ENCODE measurements around the gene COL23A1.

COL23A1 gene

DNA sequence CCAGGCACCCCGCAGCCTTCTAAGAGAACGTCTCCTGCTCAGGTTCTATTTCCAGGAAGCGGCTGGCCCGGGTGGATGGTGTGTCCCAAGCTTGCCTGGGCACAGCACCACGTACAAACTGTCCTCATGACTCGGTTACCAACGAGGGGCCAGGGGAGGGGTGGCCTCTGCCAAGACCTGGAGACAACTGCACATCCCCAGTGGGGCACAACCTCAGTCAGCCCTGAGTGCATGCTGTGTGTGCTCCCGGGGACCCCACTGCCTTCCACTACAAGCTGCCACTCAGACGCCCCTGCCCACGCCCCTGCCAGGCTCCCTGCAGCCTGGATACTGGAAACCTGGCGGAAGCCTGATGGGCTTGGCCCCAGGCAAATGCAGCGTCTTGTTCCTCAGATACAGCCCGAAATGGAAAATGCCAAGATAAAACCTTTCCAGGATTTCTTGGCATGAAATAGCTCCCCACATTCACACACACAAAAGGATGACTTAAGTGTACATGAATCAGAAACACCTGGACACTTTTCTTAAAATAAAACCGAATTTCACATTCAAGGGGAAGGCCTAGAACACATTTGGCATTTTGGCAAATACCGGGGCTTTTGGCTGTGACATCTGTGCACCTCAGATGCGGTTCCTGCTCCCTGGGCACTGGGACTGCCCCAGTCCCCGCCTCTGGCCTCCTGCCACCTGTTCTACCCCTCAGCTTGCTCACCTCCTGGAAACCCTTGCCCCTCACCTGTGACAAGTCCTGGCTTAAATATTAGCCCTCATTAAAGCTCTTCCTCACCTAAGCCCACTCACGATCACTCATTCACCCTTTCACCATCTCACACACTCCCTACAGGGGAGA, 62.5 kb downstream of the COL23A1 start:
- TF ChIP-seq EZH2 (IDR thresholded peaks at IDR 0.05) (no peak), POLR2AphosphoS5 (IDR thresholded peaks at IDR 0.05; ENCODE audit: borderline replicate concordance, low read depth, low read length) (no peak), FOXP2 (optimal IDR thresholded peaks at IDR 0.05; ENCODE audit: control extremely low read depth, extremely low read length, insufficient read depth) (no peak)
- Histone ChIP-seq H3K9me3 (ENCODE audit: low read depth, low read length) (no peaks in the 10 kb centered on the region), H3K27ac (no peak overlapping the region), H3K9ac (ENCODE audit: insufficient read length) (no peak overlapping the region), H3K36me3 (ENCODE audit: insufficient read depth, low read length) (no peaks in the 10 kb centered on the region), H3K4me3 (no peak overlapping the region)
- DNase-seq (ENCODE audit: low read depth, low spot score): no peak

DNA sequence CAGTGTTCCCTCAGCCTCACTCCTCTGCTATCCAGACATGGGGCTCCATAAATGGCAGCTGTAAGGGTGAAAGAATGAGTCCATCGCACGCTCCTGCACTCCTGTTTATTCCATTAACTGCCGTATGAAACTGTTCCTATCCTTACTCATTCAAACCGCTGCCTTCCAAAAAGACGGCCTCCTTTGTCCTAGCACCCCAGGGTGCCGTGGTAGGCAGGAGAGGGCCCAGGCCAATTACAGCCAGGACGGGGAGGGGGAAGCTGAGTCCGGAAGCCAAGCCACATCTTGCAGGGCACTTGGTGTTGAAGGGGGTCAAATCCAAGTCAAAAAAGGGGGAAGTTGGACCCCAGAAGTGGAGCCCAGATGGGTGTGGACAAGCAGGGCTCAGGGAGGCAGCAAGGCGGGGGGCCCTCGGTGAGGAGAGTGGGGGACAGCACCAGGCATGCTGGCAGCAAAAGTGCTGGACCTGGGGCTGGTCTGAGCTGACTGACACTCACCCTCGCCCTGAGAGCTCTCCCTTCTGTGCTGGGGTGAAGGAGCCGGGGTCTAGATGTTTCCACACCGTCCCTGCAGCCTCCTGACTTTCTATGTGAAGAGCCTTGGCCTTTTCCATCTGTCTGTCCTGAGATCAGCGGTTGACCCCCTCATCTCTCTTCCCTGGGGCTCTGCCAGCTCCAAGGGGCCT, 63.3 kb downstream of the COL23A1 start:
- TF ChIP-seq POLR2AphosphoS5 (IDR thresholded peaks at IDR 0.05; ENCODE audit: borderline replicate concordance, low read depth, low read length): no peak
- no peak overlapping the region for H3K4me3 ChIP-seq
- no peaks in the 10 kb centered on the region for H3K9me3 ChIP-seq (ENCODE audit: low read depth, low read length)
- H3K9ac ChIP-seq (ENCODE audit: insufficient read length): no peak overlapping the region
- H3K36me3 ChIP-seq (ENCODE audit: insufficient read depth, low read length): no peaks in the 10 kb centered on the region
- H3K27ac ChIP-seq: no peak overlapping the region
- no peak for DNase-seq (ENCODE audit: low read depth, low spot score)

DNA sequence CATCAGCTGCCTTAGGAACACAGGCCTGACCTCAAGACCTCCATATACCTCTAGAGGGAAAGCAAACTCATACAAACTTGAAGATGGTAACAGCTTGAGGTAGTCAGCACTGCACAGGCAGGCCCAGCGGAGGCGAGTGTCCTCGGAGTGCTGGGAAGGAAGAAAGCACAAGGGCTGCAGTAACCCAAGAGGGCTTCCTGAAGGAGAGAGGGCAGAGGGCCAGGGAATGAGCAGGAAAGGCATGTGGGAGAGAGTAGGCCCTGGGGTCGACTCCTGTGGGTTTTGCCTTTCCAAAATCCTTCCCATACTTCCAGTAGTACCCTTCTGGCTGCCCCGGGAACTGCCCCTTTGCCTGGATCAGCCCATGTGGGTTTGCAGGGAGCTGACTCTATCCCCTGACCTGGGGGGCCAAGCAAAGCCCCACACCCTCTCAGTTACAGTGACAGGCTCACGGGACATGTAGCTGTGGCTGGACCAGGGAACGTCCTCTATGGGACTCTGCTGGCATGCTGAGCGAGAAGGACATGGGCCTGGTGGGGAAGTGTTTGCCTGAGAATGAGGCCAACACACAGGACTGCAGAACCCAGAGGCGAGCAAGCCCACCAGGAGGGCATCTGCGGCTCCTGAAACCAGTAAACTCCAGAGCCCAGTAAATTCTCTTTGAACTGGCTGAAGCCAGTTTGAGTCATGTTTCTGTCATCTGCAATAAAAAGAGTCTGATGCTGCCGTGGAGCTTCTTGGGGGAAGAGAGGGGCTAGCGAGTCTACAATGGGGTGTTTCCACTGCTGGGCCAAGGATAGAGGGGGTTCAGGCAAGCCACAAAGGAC, 64.1 kb downstream of the COL23A1 start:
- no peak overlapping the region for H3K4me3 ChIP-seq
- TF ChIP-seq EZH2 (IDR thresholded peaks at IDR 0.05) (no peak), POLR2AphosphoS5 (IDR thresholded peaks at IDR 0.05; ENCODE audit: borderline replicate concordance, low read depth, low read length) (no peak), FOXP2 (optimal IDR thresholded peaks at IDR 0.05; ENCODE audit: control extremely low read depth, extremely low read length, insufficient read depth) (no peak)
- no peak for DNase-seq (ENCODE audit: low read depth, low spot score)
- H3K27ac ChIP-seq: no peak overlapping the region
- H3K9me3 ChIP-seq (ENCODE audit: low read depth, low read length): no peaks in the 10 kb centered on the region
- H3K36me3 ChIP-seq (ENCODE audit: insufficient read depth, low read length): no peaks in the 10 kb centered on the region
- H3K9ac ChIP-seq (ENCODE audit: insufficient read length): no peak overlapping the region

DNA sequence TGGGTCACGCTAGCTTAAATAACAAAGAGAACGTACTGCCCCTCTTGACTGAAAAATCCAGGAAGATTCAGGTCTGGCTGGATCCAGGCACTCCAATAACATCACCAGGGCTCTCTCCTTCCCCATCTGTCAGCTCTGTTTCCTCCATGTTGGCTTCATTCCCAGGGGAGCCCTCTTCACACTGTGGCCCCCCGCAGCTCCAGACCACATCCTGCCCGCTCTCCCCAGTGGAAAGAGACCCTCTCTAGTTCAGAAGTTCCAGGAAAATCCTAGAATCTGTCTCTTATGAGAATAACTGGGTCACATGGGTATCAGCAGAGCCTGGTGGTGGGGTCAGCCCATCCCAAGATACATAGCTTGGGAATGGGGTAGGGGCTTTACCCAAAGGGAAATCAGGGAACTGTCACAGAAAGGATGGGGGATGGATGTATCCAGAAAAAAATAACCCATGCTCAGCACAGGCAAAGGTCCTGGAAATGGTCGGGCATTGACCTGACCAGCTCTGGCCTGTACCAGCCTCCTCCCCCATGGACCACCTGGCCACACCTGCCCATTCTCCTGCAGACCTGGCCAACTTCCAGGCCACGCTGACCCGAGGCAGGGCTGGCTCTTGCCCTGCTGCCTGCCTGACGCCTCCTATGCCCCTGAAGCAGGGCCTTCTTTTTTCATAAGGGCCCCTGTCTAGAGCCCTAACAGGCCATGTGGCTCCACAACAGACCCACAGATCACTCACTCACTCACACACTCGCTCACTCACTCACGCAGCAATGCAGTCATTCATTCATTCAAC, 65.9 kb downstream of the COL23A1 start:
- no peak overlapping the region for H3K9ac ChIP-seq (ENCODE audit: insufficient read length)
- no peaks in the 10 kb centered on the region for H3K9me3 ChIP-seq (ENCODE audit: low read depth, low read length)
- H3K27ac ChIP-seq: no peak overlapping the region
- DNase-seq (ENCODE audit: low read depth, low spot score): no peak
- H3K4me3 ChIP-seq: no peak overlapping the region
- no peaks in the 10 kb centered on the region for H3K36me3 ChIP-seq (ENCODE audit: insufficient read depth, low read length)
- TF ChIP-seq POLR2AphosphoS5 (IDR thresholded peaks at IDR 0.05; ENCODE audit: borderline replicate concordance, low read depth, low read length): no peak
- TF ChIP-seq FOXP2 (optimal IDR thresholded peaks at IDR 0.05; ENCODE audit: control extremely low read depth, extremely low read length, insufficient read depth): no peak
- no peak for TF ChIP-seq EZH2 (IDR thresholded peaks at IDR 0.05)

DNA sequence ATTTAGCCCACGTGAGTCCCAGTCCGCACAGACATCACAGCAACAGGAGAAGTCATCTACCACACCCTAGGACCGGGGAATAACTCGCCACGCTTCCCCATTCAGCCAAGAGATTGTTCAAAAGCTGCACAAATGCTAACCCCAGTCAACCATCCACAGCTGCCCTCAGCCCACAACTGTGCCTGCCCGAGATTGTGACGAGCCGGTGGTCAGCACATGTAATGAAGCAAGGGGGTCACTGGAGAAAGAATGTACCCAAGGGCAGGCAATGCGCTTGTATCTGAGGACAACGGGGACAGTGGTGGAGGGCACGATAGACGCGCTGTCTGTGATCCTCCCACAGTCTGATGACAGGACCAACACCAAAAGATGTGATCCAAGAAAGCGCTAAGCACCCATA, 67.8 kb downstream of the COL23A1 start:
- H3K9me3 ChIP-seq (ENCODE audit: low read depth, low read length): no peaks in the 10 kb centered on the region
- H3K36me3 ChIP-seq (ENCODE audit: insufficient read depth, low read length): no peaks in the 10 kb centered on the region
- H3K27ac ChIP-seq: no peak overlapping the region
- H3K4me3 ChIP-seq: no peak overlapping the region
- no peak for DNase-seq (ENCODE audit: low read depth, low spot score)
- H3K9ac ChIP-seq (ENCODE audit: insufficient read length): no peak overlapping the region
- TF ChIP-seq POLR2AphosphoS5 (IDR thresholded peaks at IDR 0.05; ENCODE audit: borderline replicate concordance, low read depth, low read length) (no peak), FOXP2 (optimal IDR thresholded peaks at IDR 0.05; ENCODE audit: control extremely low read depth, extremely low read length, insufficient read depth) (no peak), EZH2 (IDR thresholded peaks at IDR 0.05) (no peak)

- Histone ChIP-seq H3K27ac (no peak overlapping the region), H3K36me3 (ENCODE audit: insufficient read depth, low read length) (no peaks in the 10 kb centered on the region), H3K9me3 (ENCODE audit: low read depth, low read length) (no peaks in the 10 kb centered on the region), H3K4me3 (no peak overlapping the region), H3K9ac (ENCODE audit: insufficient read length) (no peak overlapping the region)
- no peak for DNase-seq (ENCODE audit: low read depth, low spot score)
- TF ChIP-seq EZH2 (IDR thresholded peaks at IDR 0.05) (no peak), POLR2AphosphoS5 (IDR thresholded peaks at IDR 0.05; ENCODE audit: borderline replicate concordance, low read depth, low read length) (no peak)
These were observed 69.3 kb downstream of the COL23A1 start for GRCh38 chr5:178520851-178521250.

- TF ChIP-seq POLR2AphosphoS5 (IDR thresholded peaks at IDR 0.05; ENCODE audit: borderline replicate concordance, low read depth, low read length) (no peak), EZH2 (IDR thresholded peaks at IDR 0.05) (no peak), FOXP2 (optimal IDR thresholded peaks at IDR 0.05; ENCODE audit: control extremely low read depth, extremely low read length, insufficient read depth) (no peak)
- DNase-seq (ENCODE audit: low read depth, low spot score): no peak
- H3K9ac ChIP-seq (ENCODE audit: insufficient read length): no peak overlapping the region
- no peak overlapping the region for H3K27ac ChIP-seq
- H3K9me3 ChIP-seq (ENCODE audit: low read depth, low read length): no peaks in the 10 kb centered on the region
- no peak overlapping the region for H3K4me3 ChIP-seq
- H3K36me3 ChIP-seq (ENCODE audit: insufficient read depth, low read length): no peaks in the 10 kb centered on the region
These were observed 70.4 kb downstream of the COL23A1 start for GRCh38 chr5:178519804-178520203.

Measured in SK-N-MC (cell line).